NCI-H1417 treated with DMSO at 0.1 percent for 48 hours (cell line): ENCODE results near the gene ZNF148.

Source experiments
- DNase-seq: peaks from one replicate; lab custom pipeline; 2025; lab: John Stamatoyannopoulos, UW

Gene ZNF148

DNA sequence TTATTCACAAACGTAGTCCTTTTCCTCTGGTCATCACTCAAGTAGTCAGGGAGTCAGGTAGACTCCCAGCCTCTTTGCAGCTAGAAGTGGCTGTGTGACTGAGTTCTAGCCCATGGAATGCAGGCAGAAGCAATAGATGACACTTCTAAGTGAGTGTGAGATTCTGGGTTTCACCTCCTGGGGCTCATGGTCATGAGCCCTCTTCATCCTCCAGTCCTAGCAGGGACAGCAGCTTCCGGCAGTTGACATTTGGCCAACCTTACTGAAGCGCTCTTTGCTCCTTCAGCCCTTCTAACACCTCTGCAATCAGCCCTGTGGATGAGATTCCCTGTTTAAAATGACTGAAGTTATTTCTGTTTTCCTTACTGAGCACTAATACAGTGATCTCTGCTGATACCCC, 184.3 kb downstream of the ZNF148 start:
- DNase-seq: no peak

DNA sequence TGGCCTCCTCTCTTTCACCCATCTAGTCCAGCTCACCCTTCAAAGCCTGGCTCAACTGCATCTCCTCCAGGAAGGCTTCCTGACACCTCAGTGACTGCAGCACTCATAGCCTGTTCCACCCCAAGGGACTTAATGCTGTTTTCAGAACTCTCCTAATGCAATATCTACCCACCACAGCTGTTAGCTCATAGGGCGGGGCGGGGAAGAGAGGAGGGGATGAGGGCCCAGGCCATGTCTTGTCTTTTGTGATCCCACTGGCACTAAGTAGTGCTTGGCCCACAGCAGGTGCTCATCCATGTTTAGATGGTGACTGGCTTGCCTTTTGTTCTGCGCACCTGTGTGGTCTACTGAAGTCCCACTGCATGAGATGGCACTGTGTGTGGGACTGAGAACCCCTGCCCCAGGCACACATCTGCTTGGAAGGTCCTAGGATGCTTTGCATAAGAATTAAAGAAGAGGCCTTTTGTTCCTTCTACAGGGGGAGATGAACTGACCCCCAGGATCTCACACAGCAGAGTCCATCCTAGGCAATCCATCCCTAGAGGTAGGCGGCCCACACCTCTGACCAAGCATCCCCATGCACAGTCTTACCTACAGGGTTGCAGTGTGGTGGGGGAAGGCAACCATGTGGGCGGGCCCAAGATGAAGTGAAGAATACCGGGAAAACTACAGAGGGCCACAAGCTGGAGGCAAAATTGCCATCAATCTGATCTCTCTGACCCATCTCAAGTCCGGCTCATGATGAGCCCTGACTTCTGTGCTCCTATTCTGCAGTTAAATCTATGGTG, 185.6 kb downstream of the ZNF148 start:
- no peak for DNase-seq

DNA sequence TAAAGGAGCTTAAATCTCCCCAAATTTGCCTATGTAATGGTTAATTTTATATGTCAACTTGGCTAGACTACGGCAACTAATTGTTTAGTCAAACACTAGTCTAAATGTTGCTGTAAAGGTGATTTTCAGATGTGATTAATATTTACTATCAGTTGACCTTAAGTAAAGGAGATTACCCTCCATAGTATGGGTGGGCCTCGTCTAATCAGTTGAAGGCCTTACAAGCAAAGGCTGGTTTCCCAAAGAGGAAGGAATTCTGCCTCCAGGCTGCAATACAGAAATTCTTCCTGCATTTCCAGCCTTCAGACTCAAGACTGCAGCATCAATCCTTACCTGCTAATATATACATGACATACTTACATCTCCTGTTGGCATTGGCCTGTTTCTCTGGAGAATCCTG, 186.2 kb downstream of the ZNF148 start:
- DNase-seq: no peak

DNA sequence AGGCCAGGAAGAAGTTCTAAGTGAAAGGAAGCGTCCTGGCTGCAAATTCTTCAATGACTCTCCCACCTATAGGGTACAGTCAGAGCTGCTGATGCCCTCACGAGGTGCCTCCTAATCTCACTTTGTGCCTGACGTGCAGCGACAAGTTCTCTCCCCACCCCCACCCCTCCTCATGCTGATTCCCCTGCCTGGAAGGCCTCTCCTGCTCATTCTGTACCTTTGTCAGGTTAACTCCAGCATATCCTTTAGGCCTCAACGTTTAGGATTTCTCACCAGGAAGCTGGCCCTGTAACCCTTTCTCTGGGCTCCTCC, 187.6 kb downstream of the ZNF148 start:
- DNase-seq: no peak

DNA sequence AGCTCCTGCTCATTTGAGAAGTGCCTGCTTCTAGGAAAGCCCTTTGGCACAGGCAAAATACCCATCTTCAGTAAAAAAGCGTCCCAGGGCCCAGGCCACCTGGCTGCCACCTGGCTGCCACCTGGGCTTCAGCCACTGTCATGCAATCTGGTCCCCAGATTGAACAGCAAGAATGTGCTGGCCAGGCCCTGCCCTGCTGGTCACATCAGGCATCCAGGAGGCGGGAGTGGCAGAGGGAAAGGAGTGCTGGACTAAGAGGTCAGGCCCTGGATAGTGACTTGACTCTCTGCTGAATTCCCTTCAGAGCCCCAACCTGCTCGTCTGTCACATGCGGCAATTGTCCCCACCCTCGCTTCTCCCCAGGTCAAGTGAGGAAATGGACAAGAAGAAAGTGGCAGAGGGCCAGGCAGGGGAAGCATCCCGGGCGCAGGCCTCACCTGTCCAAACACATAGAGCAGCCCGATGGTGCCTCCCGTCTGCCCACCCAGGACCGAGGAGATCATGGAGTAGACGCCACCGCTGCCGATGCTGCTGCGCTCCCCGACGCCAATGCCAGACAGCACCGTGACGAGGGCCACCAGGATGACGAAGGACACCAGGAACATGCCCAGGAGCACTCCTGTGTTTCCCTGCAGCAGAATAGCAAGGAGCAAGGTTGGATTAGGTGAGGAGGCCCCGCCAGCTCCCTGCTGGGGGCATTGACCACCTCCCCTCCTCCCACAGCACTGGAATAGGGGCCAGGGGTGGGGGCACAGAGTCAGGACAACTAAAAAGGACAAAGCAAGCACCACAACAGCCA, 188.1 kb downstream of the ZNF148 start:
- no peak for DNase-seq

DNA sequence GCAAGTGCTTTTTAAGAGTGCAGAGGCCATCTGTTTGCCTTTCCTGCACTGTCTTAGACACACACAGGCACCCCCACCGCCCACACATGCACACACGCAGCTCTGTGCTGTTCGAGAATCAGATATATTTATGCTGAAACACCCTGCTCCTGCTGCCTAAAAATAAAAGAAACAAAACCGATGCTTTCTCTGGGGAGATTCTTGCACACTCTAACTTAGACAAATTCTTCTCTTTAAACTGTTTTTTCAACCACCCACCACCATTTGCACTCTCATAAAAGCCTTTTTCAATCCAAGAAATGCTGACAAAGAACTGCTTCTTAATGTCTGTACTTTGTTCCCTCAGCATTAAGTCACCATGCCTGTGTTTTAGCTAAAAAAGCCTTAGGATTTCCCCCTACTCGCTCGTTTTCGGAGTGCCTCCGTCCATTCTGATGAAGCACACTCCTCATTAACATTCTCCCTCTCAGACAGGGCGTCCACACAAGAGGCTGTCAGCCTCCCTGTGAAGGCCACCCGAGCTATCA, 188.8 kb downstream of the ZNF148 start:
- DNase-seq: no peak

DNA sequence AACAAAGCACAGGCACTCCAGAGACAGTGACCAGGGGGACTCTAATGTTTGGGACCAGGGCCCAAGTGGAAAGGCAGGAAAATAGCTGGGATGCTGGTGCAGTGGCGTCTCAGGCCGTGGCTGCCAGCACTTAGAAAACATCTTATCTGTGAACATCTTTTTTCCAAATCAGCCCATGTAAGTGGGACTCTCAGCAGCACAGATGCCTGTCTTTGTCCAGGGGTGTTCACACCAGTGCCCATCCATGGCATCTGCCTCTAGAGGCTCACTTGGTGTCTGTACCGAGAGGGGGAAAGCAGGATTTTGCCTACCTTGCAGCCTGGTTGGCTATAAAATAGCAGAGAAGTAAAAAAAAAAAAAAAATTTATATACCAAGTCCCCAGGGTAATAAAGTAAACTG, 189.3 kb downstream of the ZNF148 start:
- no peak for DNase-seq

DNA sequence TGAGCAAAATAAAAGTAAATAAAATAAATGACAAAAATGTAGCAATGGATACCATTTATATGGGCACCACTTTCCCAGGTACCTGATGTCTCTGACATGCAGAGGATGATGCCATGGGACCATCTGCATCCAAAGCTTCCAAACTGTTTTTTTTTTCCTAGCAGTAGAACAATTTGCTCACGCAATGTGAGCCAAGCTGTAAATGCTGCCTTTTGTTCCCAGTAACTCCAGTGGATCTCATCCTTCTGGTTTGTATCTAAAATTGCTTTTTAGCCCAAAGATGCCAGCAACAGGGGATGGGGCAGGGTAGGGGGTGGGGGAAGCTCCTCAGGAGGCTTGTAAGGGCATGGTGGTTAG, 195.3 kb downstream of the ZNF148 start:
- DNase-seq: no peak

DNA sequence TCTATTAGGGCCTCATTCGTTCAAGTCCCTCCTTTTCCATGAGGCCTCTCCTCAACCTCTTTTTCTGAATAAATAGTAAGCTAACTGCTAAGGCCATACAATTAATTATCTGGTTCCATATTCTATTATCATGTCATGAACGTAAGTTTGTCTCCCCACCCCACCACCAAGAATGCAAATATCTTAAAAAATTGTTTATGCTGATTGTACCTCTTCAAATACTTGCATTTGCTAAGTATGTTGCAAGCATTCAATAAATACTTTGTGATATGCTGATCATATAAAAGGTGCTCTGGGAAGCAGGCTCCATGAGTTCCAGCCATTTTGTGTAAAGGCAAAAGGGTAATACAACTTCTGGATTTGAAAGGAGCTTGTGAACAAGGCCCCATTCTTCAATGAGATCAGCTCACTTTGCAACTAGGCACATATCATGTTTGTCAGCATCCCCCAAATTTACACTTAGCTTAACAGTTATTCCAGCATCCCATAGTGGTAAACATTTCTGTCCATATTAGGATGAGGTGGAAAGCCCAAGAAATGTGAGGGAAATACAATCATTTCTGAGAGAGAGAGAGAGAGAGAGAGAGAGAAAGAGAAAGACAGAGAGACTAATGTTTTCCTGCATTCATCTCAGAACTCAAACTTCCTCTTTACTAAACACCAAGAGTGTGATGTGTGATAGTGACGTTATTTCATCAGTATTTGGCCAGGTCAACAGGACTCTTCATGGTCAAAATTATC, 195.8 kb downstream of the ZNF148 start:
- no peak for DNase-seq

DNA sequence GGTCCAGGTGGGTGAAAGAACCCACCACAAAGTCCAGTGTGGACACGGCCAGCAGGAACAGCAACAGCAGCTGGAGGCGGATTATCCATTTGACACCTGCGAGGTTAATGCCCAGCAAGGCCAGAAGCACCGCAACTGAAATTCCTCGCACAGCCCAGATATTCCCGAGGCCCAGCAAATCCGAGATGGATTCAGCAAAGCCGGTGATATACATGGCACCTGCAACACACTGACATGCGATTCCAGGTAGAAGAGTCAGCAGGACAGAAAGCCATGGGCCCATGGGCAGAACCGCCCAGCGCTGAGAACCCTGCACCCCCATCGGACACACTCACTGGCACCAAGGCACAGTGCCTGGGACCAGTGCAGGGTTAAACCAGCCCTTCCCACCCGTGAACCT, 197.4 kb downstream of the ZNF148 start:
- no peak for DNase-seq
